SH-SY5Y (cell line): Measurements from ENCODE around the gene RANBP3L.

Experiments used
- GATA2 ChIP-seq: IDR thresholded peaks from 2 replicates; pipeline ENCODE4 v1.6.1; 2011; ENCODE audit warnings: mild to moderate bottlenecking, low read depth, low read length
- GATA3 ChIP-seq: IDR thresholded peaks from 2 replicates; pipeline ENCODE4 v1.6.1; 2011; ENCODE audit warnings: low read depth, mild to moderate bottlenecking, low read length, moderate library complexity

DNA sequence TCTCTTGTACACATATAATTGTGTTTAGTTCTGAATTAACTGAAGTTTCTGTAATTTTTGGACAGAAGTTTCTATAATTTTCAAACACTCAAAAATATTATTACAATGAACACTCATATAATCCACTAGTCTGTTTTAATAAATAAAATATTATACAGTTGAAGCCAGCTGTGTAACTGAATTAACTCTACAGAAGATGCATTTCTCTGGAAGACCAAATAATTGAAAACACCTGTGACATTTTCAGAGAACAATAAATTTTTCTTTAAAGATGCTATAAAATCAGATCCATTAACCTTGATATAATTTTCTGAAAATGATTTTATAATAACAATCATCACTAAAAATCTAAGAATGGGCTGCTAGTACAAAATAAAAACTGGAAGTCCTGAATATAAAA lies 74.7 kb downstream of the RANBP3L start:
- TF ChIP-seq GATA2 (no peak), GATA3 (no peak)
